GM18858 (cell line): ENCODE results near the gene ADGRA1.
"Not testable (repeated sequence)": the region's sequence is repeated elsewhere in the genome, so short reads cannot be mapped to it uniquely, and the experiment has no call there.

Experiments
- ATAC-seq: cut with Tn5 transposase; IDR thresholded peaks from one replicate; pipeline ENCODE4 v1.9.1; 2021; ENCODE audit not compliant: unreplicated experiment

Gene ADGRA1

GRCh38 chr10:133087679-133088178 lies at the start of gene ADGRA1:
Gene ADGRA1 (plus strand): TSS chr10:133087924. CDS start chr10:133088910, 986 bp downstream.
- no peak for ATAC-seq

DNA sequence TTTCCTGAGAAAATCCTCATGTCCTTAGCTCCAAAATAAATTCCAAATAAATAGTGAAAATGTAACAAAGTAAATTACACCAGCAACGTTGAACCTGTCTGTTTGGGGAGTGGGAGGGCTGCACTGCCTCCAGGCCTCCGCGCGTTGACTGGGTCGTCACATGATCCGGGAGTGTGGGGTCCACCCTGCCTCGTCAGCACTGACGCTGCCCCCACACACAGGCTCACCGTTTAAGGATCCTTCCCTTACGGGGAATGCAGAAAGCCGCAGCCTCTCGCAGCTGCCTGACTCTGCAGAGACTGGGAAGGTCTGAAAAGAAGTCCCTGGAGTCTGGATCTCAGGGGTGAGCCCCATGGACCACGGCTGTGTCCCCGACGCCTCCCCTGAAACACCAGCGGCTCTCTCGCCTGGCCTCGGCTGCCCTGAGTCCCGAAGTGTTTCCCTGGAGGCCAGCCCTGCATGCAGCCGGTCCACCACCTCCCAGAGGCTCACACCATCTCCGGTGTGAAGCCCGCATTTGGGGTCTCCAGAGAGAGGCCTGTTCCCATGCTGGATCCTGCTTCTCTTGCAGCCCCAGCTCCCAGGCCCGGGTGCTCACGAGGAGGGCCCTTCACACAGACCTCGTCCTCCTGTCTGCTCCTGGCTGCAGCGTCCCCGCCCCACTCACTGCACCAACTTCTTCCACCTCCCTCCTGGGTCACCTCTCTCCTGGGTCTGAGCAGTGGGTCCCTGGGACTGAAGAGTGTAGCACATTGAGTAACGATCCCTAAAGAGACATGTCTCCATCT lies 49.5 kb upstream of the ADGRA1 start:
- no peak for ATAC-seq

GRCh38 chr10:133039107-133039802 lies 48.5 kb upstream of the ADGRA1 start:
- ATAC-seq = no peak

DNA sequence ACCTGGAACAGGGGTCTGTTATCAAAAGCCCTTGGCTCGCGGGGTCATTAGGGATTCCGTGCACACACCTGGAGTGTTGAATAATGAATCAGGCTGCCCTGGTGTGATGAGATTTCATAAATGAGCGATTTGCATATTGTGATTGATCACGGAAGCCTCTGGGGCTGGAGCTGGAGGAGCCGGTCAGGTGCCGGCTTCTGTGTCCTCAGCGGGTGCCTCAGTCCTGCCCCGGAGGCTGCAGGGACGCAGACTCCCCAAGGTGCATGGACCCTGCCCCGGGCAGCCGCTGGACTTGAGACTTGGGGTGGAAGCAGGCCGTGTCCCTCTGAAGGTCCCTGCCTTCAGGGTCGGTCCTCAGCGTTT lies 47.9 kb upstream of the ADGRA1 start:
- no peak for ATAC-seq

- ATAC-seq = no peak
These were observed 47.5 kb upstream of the ADGRA1 start for GRCh38 chr10:133040198-133040597.

DNA sequence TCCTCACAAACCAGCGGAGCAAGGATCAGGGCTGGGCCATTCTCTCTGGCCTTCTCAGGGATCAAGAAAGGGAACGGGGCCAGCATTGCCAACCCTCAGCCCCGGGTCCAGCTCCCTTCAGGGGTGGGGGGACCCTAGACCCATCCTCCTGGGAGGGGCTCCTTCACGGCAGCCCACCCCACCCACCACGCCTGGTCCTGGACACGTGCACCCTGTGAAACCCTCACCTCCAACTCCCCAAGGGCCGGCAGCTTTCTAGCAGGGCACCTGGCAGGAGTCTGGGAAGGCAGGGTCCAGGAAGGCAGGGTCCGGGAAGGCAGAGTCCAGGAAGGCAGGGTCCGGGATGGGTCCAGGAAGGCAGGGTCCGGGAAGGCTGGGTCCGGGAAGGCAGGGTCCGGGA lies 46.6 kb upstream of the ADGRA1 start:
- no peak for ATAC-seq

DNA sequence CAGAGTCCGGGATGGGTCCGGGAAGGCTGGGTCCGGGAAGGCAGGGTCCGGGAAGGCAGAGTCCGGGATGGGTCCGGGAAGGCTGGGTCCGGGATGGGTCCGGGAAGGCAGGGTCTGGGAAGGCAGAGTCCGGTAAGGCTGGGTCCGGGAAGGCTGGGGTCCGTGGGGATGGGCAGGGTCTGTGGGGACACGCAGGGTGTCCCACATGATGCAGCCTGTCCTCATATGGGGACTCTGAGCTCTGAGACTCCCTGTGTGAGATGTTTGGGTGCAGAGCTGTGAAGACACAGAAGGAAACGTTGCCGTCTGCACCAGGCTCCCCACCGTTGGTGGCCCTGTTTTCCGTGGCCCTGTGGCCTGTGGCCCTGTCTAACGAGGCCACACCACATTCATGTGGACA lies 45.7 kb upstream of the ADGRA1 start:
- no peak for ATAC-seq

DNA sequence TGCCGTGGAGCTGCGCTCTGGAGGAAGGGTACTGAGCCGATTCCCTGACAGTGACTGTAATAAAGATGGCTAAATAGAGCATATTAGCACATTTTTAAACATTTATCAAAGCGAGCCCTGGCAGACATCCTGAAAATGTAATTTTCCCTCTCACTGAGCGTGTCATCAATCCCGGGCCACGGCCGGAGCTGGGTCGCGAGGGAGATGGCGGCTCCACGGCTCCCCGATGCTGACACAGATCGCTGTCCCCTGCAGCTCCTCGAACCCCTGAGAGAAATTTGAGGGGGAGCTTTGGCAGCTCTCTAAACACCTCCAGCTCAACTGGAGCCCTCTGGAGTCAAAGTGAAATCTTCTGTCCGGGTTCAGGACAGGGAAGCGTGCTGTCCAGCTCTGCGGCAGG lies 44.9 kb upstream of the ADGRA1 start:
- no peak for ATAC-seq

GRCh38 chr10:133043541-133044225 lies 44.0 kb upstream of the ADGRA1 start:
- ATAC-seq = no peak

GRCh38 chr10:133044401-133044811 lies 43.3 kb upstream of the ADGRA1 start:
- no peak for ATAC-seq

DNA sequence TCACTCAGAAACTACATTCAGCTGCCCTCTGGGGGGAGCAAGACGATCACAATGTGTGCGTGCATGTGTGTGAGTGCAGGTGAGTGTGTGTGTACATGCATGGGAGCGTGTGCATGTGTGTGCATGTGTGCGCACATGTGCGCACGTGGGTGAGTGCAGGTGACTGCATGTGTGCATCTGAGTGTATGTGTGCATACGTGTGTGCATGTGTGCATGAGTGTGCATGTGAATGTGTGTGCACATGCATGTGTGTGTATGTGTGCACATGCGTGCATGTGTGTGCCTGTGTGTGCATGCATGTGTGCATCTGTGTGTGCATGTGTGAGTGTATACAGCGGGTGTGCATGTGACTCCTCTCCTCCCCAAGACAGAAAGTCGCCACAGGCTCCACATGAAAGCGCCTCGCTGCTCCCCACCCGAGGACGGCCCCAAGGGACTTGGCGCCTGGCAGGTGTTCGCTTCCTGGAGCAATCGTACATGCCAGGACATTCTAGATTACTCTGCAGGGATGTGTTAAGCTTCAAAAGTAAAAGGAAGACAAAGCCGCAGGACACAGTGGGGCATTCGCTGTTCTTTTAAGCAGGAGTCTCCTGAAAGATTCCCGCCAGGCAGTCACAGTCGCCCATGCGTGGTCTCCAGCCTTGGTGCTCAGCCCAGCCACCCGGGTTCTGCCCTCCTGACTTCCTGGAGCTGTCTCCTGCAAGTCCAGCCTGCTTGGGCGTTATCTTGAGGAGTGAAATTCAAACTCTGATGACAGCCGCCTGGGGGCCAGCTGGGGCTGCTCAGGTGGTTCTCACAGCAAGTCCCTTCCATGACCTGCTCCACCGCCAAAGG lies 42.0 kb upstream of the ADGRA1 start:
- ATAC-seq = no peak

DNA sequence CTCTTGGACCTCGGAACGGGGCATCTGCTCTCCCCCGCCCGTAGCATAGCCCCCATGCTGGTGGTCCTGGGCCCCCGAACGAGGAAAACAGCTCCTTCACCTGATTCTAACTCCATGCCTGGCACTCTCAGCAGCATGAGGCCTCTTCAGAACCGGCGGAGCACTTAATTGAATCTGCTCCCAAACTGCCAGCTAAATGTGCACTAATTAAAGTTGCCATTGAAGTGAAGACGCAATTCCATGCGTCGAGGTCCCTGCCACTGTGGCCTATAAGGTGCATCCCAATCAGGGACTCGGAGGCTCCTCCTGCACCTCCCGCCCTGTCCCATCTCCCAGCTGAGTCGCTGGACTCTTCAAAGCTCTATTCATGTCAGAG lies 41.3 kb upstream of the ADGRA1 start:
- no peak for ATAC-seq

DNA sequence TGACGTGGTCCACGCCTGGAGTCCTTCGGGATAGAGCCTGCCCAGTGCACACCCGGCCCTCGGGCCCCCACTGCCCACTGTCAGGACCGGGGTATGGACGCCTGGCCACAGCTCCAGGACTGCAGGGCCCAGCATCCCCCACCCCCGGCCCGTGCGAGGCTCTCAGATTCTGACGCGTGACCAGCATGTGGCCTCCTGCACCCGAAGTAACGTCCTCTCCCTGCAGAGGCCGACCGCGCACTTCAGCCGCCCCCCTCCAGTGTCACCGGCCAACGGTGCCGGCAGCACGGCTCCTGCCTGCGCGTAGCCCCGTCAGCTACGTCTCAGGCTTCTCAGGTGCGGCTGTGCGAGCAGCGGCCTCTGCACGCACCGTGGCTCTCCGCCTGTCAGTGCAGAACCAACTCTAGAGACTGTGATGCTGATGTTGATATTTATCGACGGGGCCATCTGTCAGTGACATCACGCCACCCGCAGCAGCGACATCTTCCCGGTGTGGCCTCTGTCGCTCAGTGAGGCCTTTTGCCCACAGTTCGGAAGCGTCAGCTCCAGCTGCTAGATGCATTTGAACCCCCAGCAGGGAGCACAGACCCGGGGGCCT lies 40.1 kb upstream of the ADGRA1 start:
- no peak for ATAC-seq

- ATAC-seq = no peak
These were observed 39.5 kb upstream of the ADGRA1 start for GRCh38 chr10:133048266-133048665.

DNA sequence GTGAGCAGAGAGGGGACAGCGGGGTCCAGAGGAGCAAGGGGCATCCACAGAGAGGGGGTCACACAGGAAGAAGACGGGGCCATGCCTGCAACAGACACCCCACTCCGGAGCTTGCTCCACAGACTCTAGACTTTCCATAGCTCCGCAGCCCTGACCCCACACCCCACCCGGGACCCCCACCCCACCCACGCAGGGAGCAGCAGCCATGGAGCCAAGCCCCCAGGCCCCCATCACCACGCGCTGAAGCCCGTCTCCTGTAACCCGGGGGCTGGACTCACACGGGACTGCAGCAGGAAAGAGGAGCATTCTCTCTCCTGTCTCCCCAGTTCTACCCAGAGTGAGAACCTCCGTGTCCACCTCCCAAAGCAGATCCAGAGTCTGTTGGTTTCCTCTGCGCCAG lies 38.8 kb upstream of the ADGRA1 start:
- no peak for ATAC-seq

- ATAC-seq = no peak
These were observed 38.1 kb upstream of the ADGRA1 start for GRCh38 chr10:133049639-133050038.

- no peak for ATAC-seq
These were observed 37.4 kb upstream of the ADGRA1 start for GRCh38 chr10:133050371-133050770.

DNA sequence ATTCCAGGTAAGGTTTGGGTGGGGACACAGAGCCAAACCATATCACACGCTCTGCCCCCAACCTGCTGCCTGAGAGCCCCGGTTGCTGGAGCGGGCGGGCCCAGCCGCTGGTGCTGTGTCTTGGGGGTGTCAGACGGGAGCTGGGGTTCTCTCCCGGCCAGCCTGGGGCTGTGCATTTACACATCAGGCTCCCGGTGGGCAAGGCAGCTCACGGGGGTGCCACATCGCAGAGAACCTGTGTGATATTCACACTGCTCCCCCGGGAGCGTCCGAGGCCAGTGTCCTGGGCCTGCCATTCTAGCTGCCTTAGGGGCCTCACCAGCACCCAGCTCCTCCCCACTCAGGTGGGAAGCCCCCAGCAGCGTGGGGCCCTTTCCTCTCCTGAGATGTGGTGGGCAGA lies 35.6 kb upstream of the ADGRA1 start:
- no peak for ATAC-seq

GRCh38 chr10:133053527-133054133 lies 34.1 kb upstream of the ADGRA1 start:
- ATAC-seq = not testable (repeated sequence)

- ATAC-seq = no peak
These were observed 32.3 kb upstream of the ADGRA1 start for GRCh38 chr10:133055470-133055869.
